GM20000 (cell line): ENCODE results near the gene KL.

Experiments
- DNase-seq: peaks from one replicate; pipeline ENCODE4 v3.0.0; 2012; ENCODE audit warnings: low spot score
- TF ChIP-seq, protein P1 (sequence below): IDR thresholded peaks from 2 replicates; pipeline ENCODE4 v1.5.1; 2012; ENCODE audit warnings: mild to moderate bottlenecking, control low read depth; ENCODE audit errors: extremely low read depth, missing control alignments

The KL gene

DNA sequence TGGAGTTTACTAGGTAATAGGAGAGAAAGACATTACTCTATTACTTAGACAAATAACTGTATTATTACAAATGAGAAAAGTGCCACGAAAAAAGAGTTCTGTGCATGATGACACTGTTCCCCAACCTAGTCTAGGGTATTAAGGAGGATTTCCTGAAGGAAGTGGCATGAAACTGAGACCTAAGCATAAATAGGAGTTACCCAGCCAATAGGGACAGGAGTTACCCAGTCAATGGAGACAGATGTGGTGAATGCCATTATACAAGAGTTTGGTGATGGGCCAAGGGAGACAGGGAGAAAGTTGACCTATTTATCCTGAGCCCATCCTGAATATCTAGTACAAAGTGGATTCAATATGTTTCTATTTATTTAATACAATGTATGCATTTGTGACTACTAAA, 65.4 kb downstream of the KL start:
- DNase-seq = no peak
- TF ChIP-seq, protein P1, sequence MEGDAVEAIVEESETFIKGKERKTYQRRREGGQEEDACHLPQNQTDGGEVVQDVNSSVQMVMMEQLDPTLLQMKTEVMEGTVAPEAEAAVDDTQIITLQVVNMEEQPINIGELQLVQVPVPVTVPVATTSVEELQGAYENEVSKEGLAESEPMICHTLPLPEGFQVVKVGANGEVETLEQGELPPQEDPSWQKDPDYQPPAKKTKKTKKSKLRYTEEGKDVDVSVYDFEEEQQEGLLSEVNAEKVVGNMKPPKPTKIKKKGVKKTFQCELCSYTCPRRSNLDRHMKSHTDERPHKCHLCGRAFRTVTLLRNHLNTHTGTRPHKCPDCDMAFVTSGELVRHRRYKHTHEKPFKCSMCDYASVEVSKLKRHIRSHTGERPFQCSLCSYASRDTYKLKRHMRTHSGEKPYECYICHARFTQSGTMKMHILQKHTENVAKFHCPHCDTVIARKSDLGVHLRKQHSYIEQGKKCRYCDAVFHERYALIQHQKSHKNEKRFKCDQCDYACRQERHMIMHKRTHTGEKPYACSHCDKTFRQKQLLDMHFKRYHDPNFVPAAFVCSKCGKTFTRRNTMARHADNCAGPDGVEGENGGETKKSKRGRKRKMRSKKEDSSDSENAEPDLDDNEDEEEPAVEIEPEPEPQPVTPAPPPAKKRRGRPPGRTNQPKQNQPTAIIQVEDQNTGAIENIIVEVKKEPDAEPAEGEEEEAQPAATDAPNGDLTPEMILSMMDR = no peak

DNA sequence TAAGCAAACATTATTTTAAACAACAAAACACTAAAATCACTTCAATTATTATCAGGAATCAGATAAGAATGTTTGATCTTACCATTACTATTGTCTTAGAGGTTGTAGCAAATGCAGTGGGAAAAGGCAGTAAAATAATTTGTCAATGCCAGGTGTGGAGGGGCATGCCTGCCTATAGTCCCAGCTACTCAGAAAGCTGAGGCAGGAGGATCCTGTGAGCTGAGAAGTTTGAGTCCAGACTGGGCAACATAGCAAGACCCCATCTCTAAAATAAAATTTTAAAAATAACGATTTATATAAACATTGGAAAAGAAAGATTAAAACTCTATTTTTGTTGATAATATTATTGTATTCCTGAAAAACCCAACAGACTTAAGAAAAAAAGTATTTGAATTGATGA, 66.8 kb downstream of the KL start:
- no peak for DNase-seq
- TF ChIP-seq, protein P1 = no peak

DNA sequence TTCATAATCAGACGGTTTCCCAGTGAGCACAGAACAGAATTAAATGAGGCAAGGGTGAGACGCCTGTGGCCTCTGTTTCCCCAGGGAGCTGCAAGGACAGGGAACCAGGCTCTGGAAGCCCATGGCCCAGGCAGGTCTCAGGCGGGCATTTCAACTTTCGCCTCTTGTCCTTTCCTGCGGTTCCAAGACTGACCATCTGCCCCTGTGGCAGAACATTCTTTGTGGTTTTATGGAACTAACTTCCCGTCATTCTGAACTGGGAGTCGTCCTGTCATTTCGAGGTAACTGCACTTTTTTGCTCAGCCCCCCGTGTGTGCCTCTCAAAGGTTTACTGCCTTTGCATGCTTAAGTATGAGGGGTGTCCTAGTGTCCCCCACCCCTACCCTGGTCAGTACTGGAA, 70.9 kb downstream of the KL start:
- DNase-seq = no peak
- TF ChIP-seq, protein P1 = no peak

DNA sequence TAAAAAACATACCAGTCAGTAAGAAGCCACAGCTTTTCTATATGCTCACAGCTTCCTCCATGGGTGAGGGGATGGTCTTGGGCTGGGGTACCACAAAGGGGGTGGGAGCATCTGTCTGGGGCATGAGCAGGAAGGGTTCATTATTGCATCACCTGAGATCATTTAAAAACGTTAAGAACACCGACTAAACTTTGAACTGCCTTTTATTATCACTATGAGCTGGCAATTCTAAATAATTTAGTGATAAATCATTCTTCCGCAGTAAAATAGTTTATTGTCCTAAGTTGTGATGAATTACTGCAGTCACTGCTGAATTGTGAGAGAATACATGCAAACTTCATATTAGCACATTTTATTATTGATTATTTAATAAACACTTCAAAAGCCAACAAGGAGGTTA, 71.6 kb downstream of the KL start:
- DNase-seq = no peak
- TF ChIP-seq, protein P1 = no peak

DNA sequence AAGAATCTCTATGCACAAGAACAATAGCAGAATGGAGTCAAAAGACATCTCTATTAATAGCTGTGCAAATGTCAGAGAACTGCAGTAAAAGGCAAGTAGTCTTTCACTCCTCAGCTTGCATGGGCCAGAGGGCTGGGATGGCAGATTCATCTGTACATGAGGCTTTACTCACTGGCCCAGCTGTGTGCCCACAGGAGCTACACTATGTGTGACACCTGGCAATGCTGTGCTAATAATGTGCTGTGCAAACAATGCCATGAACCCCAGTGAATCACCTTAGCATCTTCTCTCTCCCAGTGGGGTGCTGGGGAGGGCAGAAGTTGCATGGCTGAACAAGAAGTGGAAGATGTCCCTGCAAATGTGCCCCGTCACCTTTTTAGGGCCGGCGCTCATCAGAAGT, 73.1 kb downstream of the KL start:
- TF ChIP-seq, protein P1 = no peak
- no peak for DNase-seq

DNA sequence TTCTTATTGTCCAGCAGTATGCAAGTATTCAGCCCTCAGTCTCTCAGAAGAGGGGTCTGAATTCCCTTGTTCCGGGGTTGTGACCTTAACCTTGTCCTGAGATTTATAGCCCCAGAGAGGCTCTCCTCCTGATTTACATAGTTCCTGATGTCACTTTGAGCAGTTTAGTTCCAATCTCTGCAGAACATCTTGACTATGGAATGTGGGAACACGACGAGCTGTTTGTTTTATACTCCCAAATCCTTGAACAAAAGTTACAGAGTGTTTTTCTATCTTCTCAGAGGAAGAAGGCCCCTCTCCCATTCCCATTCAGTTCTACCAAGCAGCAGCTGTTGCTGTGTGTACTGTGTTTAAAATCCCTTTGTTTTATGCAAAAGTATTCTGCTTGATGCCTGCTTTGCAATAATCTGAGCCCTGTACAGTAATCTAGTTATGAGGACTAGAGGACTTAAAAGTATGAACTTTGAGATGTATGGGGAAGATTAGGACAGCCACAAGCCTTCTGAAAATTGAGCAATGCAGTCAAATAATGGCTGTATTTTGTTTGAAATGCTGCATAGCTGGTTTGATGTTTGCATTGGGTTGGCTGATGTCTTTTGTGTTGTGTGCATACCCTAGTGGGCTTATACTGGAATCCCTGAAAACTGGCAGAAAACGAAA, 74.7 kb downstream of the KL start:
- DNase-seq = no peak
- TF ChIP-seq, protein P1 = no peak

DNA sequence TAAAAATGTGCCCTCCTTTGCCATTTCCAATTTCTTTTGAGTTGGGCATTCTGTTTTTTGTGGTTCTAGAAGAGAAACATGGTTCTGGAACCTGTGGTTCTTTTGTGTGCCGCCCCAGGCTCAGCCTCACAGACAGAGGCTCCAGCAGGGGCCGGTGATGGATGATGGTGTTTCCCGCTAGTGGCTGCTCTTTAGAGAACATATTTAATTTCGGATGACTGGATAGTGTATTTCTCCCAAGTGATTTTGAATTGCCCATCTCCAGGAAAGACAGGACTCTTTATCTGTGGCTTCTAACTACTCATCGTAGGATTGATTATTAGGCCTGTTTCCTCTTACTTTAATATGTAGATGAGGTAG, 75.2 kb downstream of the KL start:
- TF ChIP-seq, protein P1 = no peak
- no peak for DNase-seq
